GM12875 (cell line): Measurements from ENCODE around the gene MCTP1.
"Not testable (repeated sequence)": the region's sequence is repeated elsewhere in the genome, so short reads cannot be mapped to it uniquely, and the experiment has no call there.

ENCODE experiments used
- H3K4me3 ChIP-seq: one replicate; pipeline ENCODE4 v1.5.1; 2011; ENCODE audit warnings: low read depth, low read length, control low read depth
- TF ChIP-seq, protein P1 (sequence below): IDR thresholded peaks from 2 replicates; pipeline ENCODE4 v1.5.1; 2011; ENCODE audit warnings: low read depth, mild to moderate bottlenecking, control low read depth, inconsistent platforms, low read length, moderate library complexity, borderline replicate concordance; ENCODE audit not compliant: insufficient read depth

The MCTP1 gene

GRCh38 chr5:94830520-94830919 is 454.4 kb downstream of the MCTP1 start:
- TF ChIP-seq, protein P1, sequence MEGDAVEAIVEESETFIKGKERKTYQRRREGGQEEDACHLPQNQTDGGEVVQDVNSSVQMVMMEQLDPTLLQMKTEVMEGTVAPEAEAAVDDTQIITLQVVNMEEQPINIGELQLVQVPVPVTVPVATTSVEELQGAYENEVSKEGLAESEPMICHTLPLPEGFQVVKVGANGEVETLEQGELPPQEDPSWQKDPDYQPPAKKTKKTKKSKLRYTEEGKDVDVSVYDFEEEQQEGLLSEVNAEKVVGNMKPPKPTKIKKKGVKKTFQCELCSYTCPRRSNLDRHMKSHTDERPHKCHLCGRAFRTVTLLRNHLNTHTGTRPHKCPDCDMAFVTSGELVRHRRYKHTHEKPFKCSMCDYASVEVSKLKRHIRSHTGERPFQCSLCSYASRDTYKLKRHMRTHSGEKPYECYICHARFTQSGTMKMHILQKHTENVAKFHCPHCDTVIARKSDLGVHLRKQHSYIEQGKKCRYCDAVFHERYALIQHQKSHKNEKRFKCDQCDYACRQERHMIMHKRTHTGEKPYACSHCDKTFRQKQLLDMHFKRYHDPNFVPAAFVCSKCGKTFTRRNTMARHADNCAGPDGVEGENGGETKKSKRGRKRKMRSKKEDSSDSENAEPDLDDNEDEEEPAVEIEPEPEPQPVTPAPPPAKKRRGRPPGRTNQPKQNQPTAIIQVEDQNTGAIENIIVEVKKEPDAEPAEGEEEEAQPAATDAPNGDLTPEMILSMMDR, result peak; percentile 31; the same call in 1 of the 2 replicates
- H3K4me3 ChIP-seq, result no peak overlapping the region

- not testable (repeated sequence) for H3K4me3 ChIP-seq
Measured at GRCh38 chr5:94828222-94828621, 456.7 kb downstream of the MCTP1 start.

- TF ChIP-seq, protein P1, result no peak
- H3K4me3 ChIP-seq, result no peak overlapping the region
Measured at GRCh38 chr5:94820488-94820887, 464.4 kb downstream of the MCTP1 start.

- no peak overlapping the region for H3K4me3 ChIP-seq
- TF ChIP-seq, protein P1, result no peak
Measured at GRCh38 chr5:94818904-94819303, 466.0 kb downstream of the MCTP1 start.

DNA sequence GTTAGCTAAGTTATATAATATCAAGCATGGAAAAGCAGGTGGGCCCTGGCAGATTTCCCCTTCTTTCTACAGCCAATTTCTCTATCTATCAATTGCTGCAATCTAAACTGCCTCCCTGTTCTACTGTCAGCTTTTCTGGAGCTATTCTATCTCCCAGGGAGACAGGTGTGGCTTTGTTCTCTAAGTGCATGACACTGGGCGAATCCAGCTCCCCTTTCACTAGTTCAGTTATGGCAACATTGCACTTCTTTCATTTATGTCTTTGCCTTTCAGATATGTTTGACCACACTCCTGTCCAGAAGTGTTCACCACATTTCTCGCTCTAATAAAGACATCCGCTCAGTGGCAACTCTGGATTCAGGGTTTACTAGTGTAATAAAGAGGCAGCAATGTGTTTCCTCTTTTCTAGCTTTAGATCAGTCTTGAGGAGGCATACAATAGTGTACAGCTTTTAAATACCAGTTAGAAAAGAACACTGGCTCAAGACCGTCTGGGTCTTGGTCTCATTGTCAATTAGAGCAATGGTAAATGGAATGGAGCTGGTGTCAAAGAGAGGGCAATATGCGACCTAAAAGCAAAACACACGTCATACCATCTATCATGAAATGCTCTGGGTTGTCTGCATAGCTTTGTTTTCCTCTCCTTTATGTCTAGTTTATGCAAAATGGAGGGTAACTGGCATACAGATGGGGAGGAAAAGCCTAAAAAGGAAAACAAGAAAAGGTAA is 469.4 kb downstream of the MCTP1 start:
- no peak overlapping the region for H3K4me3 ChIP-seq
- TF ChIP-seq, protein P1, result no peak

DNA sequence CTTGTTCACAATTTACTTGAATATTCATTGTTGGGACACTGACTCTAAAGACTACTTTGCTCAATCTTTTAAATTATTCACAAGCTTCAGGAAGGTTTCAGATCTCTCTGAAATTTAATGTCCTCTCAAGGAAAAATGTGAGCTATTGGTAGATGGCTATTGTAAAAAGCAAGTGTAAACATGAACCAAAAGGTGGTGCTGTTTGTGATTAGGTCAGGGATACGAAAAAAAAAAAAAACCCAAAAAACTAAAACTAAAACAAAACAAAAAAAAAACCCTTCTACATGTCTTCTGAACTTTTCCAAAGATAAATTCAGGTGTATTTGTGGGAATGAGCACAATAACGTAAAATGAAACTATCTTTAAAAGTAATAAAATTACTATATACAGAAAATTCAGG is 472.7 kb downstream of the MCTP1 start:
- TF ChIP-seq, protein P1, result no peak

DNA sequence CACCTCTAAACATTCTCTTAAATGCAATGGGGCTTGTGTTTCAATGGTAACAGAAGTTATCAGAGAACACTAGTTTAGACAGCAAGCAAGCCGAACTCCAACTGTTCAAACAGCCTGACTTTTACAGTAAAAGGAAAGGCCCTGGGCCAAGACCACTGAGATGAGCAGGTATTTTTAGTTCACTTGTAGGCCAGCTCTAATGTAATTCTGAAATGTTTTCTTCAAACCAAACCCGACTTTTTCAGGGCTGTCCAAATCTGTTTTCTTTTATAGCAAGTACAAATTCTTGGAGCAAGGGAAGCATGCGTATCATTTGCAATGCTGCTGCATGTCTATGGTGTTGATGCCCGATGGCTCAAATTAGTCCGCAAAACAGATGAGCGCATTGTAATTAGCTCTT is 473.6 kb downstream of the MCTP1 start:
- TF ChIP-seq, protein P1, result no peak
- H3K4me3 ChIP-seq, result no peak overlapping the region

More for the DNA sequence above, 472.7 kb downstream of the MCTP1 start:
- no peak overlapping the region for H3K4me3 ChIP-seq

DNA sequence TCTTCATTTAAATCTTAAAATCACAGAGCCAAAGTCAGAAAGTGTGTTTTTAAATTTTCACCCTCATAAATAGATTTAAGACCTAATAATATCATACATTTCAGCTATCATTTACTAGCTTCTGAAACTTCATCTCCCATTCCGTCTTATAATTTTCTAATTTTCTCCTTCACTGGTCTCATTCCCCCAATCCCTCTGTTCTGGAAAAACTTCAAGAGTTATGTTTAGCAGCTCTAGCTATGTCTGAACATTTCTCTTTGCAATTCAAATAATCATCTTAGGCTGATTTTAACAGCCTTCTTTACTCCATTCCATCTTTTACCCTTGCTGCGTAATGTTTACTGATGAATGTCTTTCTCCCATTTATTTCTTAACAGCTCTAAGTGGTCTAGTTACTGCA is 474.0 kb downstream of the MCTP1 start:
- TF ChIP-seq, protein P1, result no peak
- no peak overlapping the region for H3K4me3 ChIP-seq
